ENCODE results near the gene IDH2.
A peak's percentile ranks its signal among the peaks of the same experiment; 100 is the strongest.

IDH2 gene

GRCh38 chr15:90143166-90143655 is 40.9 kb upstream of the IDH2 start (continued):
- TF ChIP-seq, protein P1, sequence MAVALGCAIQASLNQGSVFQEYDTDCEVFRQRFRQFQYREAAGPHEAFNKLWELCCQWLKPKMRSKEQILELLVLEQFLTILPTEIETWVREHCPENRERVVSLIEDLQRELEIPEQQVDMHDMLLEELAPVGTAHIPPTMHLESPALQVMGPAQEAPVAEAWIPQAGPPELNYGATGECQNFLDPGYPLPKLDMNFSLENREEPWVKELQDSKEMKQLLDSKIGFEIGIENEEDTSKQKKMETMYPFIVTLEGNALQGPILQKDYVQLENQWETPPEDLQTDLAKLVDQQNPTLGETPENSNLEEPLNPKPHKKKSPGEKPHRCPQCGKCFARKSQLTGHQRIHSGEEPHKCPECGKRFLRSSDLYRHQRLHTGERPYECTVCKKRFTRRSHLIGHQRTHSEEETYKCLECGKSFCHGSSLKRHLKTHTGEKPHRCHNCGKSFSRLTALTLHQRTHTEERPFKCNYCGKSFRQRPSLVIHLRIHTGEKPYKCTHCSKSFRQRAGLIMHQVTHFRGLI (tag by site-specific recombination; IDR thresholded peaks at IDR 0.05) = peak; percentile 98
- TF ChIP-seq ZNF623 (tag by site-specific recombination; IDR thresholded peaks at IDR 0.05) (no peak), ZNF830 (tag by site-specific recombination; IDR thresholded peaks at IDR 0.05; ENCODE audit: low read depth) (no peak), PRDM2 (tag by site-specific recombination; IDR thresholded peaks at IDR 0.05; ENCODE audit: borderline replicate concordance) (no peak), HOXD13 (CRISPR knock-in tag; IDR thresholded peaks at IDR 0.05; ENCODE audit: borderline replicate concordance) (no peak), ZNF223 (tag by site-specific recombination; IDR thresholded peaks at IDR 0.05) (no peak), PBX3 (CRISPR knock-in tag; IDR thresholded peaks at IDR 0.05) (no peak), ZNF843 (tag by site-specific recombination; IDR thresholded peaks at IDR 0.05) (no peak), ZNF184 (tag by site-specific recombination; IDR thresholded peaks at IDR 0.05) (no peak), ZNF23 (tag by site-specific recombination; IDR thresholded peaks at IDR 0.05; ENCODE audit: borderline replicate concordance) (no peak), ZBTB1 (tag by site-specific recombination; IDR thresholded peaks at IDR 0.05) (no peak), KLF9 (tag by site-specific recombination; IDR thresholded peaks at IDR 0.05; ENCODE audit: low read depth) (no peak), TRIM28 (IDR thresholded peaks at IDR 0.05; ENCODE audit: borderline replicate concordance, low read length) (no peak), ZNF280C (tag by site-specific recombination; IDR thresholded peaks at IDR 0.05) (no peak), ZNF433 (tag by site-specific recombination; IDR thresholded peaks at IDR 0.05; ENCODE audit: low read depth) (no peak), ZNF510 (tag by site-specific recombination; IDR thresholded peaks at IDR 0.05; ENCODE audit: insufficient replicate concordance) (no peak), ZNF292 (tag by site-specific recombination; IDR thresholded peaks at IDR 0.05; ENCODE audit: borderline replicate concordance, low read depth) (no peak), SP2 (tag by site-specific recombination; IDR thresholded peaks at IDR 0.05) (0 out of 2 replicates have a peak, but pooled peaks have one; percentile 7)
- TF ChIP-seq, protein P2, sequence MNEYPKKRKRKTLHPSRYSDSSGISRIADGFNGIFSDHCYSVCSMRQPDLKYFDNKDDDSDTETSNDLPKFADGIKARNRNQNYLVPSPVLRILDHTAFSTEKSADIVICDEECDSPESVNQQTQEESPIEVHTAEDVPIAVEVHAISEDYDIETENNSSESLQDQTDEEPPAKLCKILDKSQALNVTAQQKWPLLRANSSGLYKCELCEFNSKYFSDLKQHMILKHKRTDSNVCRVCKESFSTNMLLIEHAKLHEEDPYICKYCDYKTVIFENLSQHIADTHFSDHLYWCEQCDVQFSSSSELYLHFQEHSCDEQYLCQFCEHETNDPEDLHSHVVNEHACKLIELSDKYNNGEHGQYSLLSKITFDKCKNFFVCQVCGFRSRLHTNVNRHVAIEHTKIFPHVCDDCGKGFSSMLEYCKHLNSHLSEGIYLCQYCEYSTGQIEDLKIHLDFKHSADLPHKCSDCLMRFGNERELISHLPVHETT (tag by site-specific recombination; IDR thresholded peaks at IDR 0.05) = no peak
